Liver (tissue), 3 donors: ENCODE measurements around the gene NDUFC2.

Experiments
- CTCF ChIP-seq: fragments of 150-350 bp; IDR thresholded peaks from 2 replicates; pipeline ENCODE4 v1.5.1; 2017; ENCODE audit warnings: improper control_type of control experiment, low read depth, low read length; ENCODE audit not compliant: missing input control
- EGR1 ChIP-seq, 2 donors: IDR thresholded peaks; 2 replicates each; pipeline ENCODE4 v1.6.1; 2016 to 2018; ENCODE audit warnings: antibody characterized with exemption in 2 of 2, low read depth in 2 of 2
- TF ChIP-seq, protein P1 (sequence below): IDR thresholded peaks from 2 replicates; pipeline ENCODE4 v1.6.1; 2016; ENCODE audit warnings: antibody characterized with exemption
- donor health status: healthy.
- donor health status: healthy.

DNA sequence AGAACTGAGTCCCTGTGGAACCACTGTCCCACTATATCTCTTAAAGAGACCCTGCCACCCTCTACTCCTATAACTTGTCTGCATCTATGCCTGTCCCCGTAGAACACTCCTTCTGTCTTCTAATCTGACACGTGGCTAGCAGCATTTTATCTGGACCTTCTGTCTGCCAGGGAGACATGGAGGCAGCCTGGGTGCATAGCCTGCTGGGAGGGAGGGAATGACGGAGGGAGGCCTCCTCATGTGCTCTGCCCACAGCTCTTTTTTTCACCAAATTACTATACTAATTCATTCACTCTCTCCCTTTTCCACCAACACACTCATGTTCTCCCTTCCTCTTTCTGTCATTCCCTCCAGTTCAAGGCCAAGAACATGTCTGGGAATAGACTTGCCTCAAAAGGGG lies 23.6 kb downstream of the NDUFC2 start:
- TF ChIP-seq EGR1 (IDR thresholded peaks at IDR 0.05; ENCODE audit: low read depth in 2 of 2) (no peak), CTCF (no peak)
- TF ChIP-seq, protein P1, sequence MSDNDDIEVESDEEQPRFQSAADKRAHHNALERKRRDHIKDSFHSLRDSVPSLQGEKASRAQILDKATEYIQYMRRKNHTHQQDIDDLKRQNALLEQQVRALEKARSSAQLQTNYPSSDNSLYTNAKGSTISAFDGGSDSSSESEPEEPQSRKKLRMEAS: no peak
